ENCODE results near the gene TANGO2. TPM values are rescaled to one million over a fixed set of nuclear protein-coding genes. Genes with fewer than 3 reads are reported as not detected.
A peak's percentile ranks its signal among the peaks of the same experiment; 100 is the strongest.

Gene TANGO2
- polyA plus RNA-seq, 2 donors, result 9.5 to 9.8 TPM

DNA sequence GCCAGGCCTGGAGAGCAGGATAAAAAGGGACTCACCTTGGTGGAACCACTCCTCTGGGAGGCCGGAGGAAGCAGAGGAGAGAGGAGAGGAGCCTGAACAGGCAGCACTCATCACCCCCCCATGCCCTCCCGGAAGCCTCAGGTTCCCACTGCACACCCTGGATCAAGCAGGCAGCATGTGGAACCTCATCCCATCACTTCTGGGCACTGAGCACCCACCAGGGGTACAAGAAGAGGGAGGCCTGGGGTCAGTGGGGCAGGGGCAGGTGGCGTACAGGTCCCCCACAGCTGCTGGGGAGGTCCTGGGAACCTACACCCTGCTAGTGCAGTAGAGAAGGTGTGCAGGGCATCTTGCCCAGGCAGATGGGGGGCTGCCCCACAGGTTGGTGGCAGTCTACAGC is 44.2 kb upstream of the TANGO2 start:
- Histone ChIP-seq H3K4me1 (ENCODE audit: control insufficient read depth in 2 of 2, insufficient read depth in 2 of 2, low read length in 1 of 2) (peaks cover 6 to 8% of the 10 kb centered on the region in 2 donors), H3K36me3 (ENCODE audit: control insufficient read depth in 2 of 2, insufficient read depth in 2 of 2, low read length in 1 of 2) (peaks cover 0 to 7% of the 10 kb centered on the region in 2 donors), H3K9me3 (ENCODE audit: control insufficient read depth in 2 of 2, insufficient read depth in 1 of 2, low read depth in 1 of 2, low read length in 1 of 2) (no peaks in the 10 kb centered on the region), H3K27me3 (ENCODE audit: control insufficient read depth in 1 of 2, insufficient read depth in 2 of 2, low read length in 2 of 2) (no peaks in the 10 kb centered on the region), H3K27ac (ENCODE audit: low read depth in 2 of 2, low read length in 1 of 2) (no peak overlapping the region), H3K4me3 (ENCODE audit: low read depth in 1 of 2, low read length in 2 of 2) (no peak overlapping the region)
- WGBS, 2 donors, result 85 to 91% methylated on average over 2 to 3 of the region's 3 CpGs

- no peak overlapping the region for H3K4me3 ChIP-seq (ENCODE audit: low read depth in 1 of 2, low read length in 2 of 2)
- H3K36me3 ChIP-seq (ENCODE audit: control insufficient read depth in 2 of 2, insufficient read depth in 2 of 2, low read length in 1 of 2), result peaks cover 0 to 7% of the 10 kb centered on the region in 2 donors
- no peaks in the 10 kb centered on the region for H3K27me3 ChIP-seq (ENCODE audit: control insufficient read depth in 1 of 2, insufficient read depth in 2 of 2, low read length in 2 of 2)
- H3K4me1 ChIP-seq (ENCODE audit: control insufficient read depth in 2 of 2, insufficient read depth in 2 of 2, low read length in 1 of 2), result peaks cover 6 to 8% of the 10 kb centered on the region in 2 donors
- no peaks in the 10 kb centered on the region for H3K9me3 ChIP-seq (ENCODE audit: control insufficient read depth in 2 of 2, insufficient read depth in 1 of 2, low read depth in 1 of 2, low read length in 1 of 2)
- WGBS, 2 donors, result 74 to 84% methylated on average over 32 of the region's 32 CpGs
- H3K27ac ChIP-seq (ENCODE audit: low read depth in 2 of 2, low read length in 1 of 2), result no peak overlapping the region
Observed at GRCh38 chr22:19977296-19978243, 43.3 kb upstream of the TANGO2 start.

GRCh38 chr22:19978748-19979147 is 42.2 kb upstream of the TANGO2 start:
- 91 to 95% methylated on average over 17 of the region's 17 CpGs for WGBS, 2 donors
- Histone ChIP-seq H3K36me3 (ENCODE audit: control insufficient read depth in 2 of 2, insufficient read depth in 2 of 2, low read length in 1 of 2) (peaks cover 0 to 7% of the 10 kb centered on the region in 2 donors), H3K4me3 (ENCODE audit: low read depth in 1 of 2, low read length in 2 of 2) (no peak overlapping the region), H3K9me3 (ENCODE audit: control insufficient read depth in 2 of 2, insufficient read depth in 1 of 2, low read depth in 1 of 2, low read length in 1 of 2) (no peaks in the 10 kb centered on the region), H3K27ac (ENCODE audit: low read depth in 2 of 2, low read length in 1 of 2) (no peak overlapping the region), H3K4me1 (ENCODE audit: control insufficient read depth in 2 of 2, insufficient read depth in 2 of 2, low read length in 1 of 2) (peaks cover 15 to 17% of the 10 kb centered on the region in 2 donors), H3K27me3 (ENCODE audit: control insufficient read depth in 1 of 2, insufficient read depth in 2 of 2, low read length in 2 of 2) (no peaks in the 10 kb centered on the region)

- Histone ChIP-seq H3K27ac (ENCODE audit: low read depth in 2 of 2, low read length in 1 of 2) (no peak overlapping the region), H3K4me3 (ENCODE audit: low read depth in 1 of 2, low read length in 2 of 2) (no peak overlapping the region), H3K36me3 (ENCODE audit: control insufficient read depth in 2 of 2, insufficient read depth in 2 of 2, low read length in 1 of 2) (peaks cover 0 to 7% of the 10 kb centered on the region in 2 donors), H3K9me3 (ENCODE audit: control insufficient read depth in 2 of 2, insufficient read depth in 1 of 2, low read depth in 1 of 2, low read length in 1 of 2) (no peaks in the 10 kb centered on the region), H3K4me1 (ENCODE audit: control insufficient read depth in 2 of 2, insufficient read depth in 2 of 2, low read length in 1 of 2) (peaks cover 15 to 25% of the 10 kb centered on the region in 2 donors), H3K27me3 (ENCODE audit: control insufficient read depth in 1 of 2, insufficient read depth in 2 of 2, low read length in 2 of 2) (no peaks in the 10 kb centered on the region)
- WGBS, 2 donors, result 94 to 96% methylated on average over 46 to 52 of the region's 52 CpGs
Observed at GRCh38 chr22:19979712-19980493, 41.0 kb upstream of the TANGO2 start.

DNA sequence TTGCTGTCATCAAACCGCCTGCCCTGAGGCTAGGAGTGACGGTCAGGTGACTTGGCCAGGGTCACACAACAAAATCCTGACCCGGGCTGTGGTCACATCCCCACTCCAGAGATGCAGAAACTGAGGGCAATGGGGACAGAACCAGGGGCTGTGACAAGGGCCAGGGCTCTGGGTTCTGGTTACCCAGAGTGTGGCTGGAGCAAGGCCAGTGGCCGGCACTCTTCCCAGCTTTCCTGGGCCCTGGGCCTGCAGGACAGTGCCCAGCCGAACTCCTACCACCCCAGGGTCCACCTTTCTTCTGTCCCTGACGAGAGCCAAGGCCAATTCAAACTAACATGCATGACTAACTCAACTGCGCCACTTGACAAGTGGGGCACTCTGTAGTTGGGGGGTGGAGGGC is 40.1 kb upstream of the TANGO2 start:
- Histone ChIP-seq H3K9me3 (ENCODE audit: control insufficient read depth in 2 of 2, insufficient read depth in 1 of 2, low read depth in 1 of 2, low read length in 1 of 2) (no peaks in the 10 kb centered on the region), H3K27me3 (ENCODE audit: control insufficient read depth in 1 of 2, insufficient read depth in 2 of 2, low read length in 2 of 2) (no peaks in the 10 kb centered on the region), H3K4me1 (ENCODE audit: control insufficient read depth in 2 of 2, insufficient read depth in 2 of 2, low read length in 1 of 2) (peaks cover 15 to 30% of the 10 kb centered on the region in 2 donors), H3K4me3 (ENCODE audit: low read depth in 1 of 2, low read length in 2 of 2) (no peak overlapping the region), H3K36me3 (ENCODE audit: control insufficient read depth in 2 of 2, insufficient read depth in 2 of 2, low read length in 1 of 2) (peaks cover 0 to 7% of the 10 kb centered on the region in 2 donors), H3K27ac (ENCODE audit: low read depth in 2 of 2, low read length in 1 of 2) (no peak overlapping the region)
- WGBS, 2 donors, result 80 to 87% methylated on average over 7 of the region's 7 CpGs

GRCh38 chr22:19981171-19981960 is 39.5 kb upstream of the TANGO2 start:
- H3K27me3 ChIP-seq (ENCODE audit: control insufficient read depth in 1 of 2, insufficient read depth in 2 of 2, low read length in 2 of 2), result no peaks in the 10 kb centered on the region
- no peak overlapping the region for H3K4me3 ChIP-seq (ENCODE audit: low read depth in 1 of 2, low read length in 2 of 2)
- 90 to 92% methylated on average over 33 of the region's 33 CpGs for WGBS, 2 donors
- H3K27ac ChIP-seq (ENCODE audit: low read depth in 2 of 2, low read length in 1 of 2), result no peak overlapping the region
- H3K4me1 ChIP-seq (ENCODE audit: control insufficient read depth in 2 of 2, insufficient read depth in 2 of 2, low read length in 1 of 2), result peaks cover 15 to 36% of the 10 kb centered on the region in 2 donors
- H3K36me3 ChIP-seq (ENCODE audit: control insufficient read depth in 2 of 2, insufficient read depth in 2 of 2, low read length in 1 of 2), result peaks cover 0 to 7% of the 10 kb centered on the region in 2 donors
- H3K9me3 ChIP-seq (ENCODE audit: control insufficient read depth in 2 of 2, insufficient read depth in 1 of 2, low read depth in 1 of 2, low read length in 1 of 2), result no peaks in the 10 kb centered on the region

DNA sequence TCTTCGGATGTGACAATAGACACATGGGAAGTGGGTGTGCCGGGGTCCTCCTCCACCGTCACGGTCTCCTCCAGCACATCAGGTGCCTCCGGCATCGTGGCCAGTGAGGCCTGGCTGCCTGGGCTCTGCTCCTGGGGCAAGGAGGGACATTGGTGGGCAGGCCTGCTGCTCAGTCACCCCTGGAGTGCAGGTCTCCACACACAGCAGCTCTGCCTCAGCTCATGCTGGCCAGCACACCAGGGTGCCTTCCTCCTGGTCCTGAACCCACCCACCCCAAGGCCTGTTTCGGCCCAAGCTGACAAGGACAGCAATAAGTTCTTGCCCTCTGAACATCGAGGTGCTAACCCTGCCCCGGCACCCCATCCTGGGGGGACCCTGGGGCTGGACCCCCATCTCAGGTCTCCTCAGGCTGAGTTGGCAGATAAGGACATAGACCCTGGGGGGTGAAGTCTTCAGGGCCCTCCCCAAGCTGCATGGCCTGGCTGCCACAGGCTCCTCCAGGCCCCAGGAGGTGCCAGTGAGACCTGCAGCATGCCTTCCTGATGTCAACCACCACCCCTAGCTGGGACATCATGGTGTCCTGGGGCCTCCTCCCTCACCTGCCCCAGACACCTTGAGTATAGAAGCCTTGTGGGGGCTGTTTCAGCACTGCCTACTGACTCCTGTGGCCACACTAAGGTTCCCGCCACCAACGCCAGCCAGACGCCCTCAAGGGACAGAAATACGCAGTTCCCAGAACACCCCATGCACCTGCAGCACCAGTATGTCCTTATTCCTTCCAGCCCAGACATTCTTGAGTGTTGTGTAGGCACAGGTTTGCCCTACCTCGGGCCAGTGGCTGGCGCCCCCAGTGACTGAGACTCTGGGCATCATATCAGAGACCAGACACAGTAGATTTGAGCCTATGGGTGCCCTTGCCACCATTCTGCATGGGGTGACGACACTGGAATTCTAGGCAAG is 38.7 kb upstream of the TANGO2 start:
- peaks cover 20 to 38% of the 10 kb centered on the region in 2 donors for H3K4me1 ChIP-seq (ENCODE audit: control insufficient read depth in 2 of 2, insufficient read depth in 2 of 2, low read length in 1 of 2)
- H3K9me3 ChIP-seq (ENCODE audit: control insufficient read depth in 2 of 2, insufficient read depth in 1 of 2, low read depth in 1 of 2, low read length in 1 of 2), result no peaks in the 10 kb centered on the region
- no peaks in the 10 kb centered on the region for H3K27me3 ChIP-seq (ENCODE audit: control insufficient read depth in 1 of 2, insufficient read depth in 2 of 2, low read length in 2 of 2)
- 92 to 93% methylated on average over 16 of the region's 16 CpGs for WGBS, 2 donors
- no peak overlapping the region for H3K4me3 ChIP-seq (ENCODE audit: low read depth in 1 of 2, low read length in 2 of 2)
- H3K36me3 ChIP-seq (ENCODE audit: control insufficient read depth in 2 of 2, insufficient read depth in 2 of 2, low read length in 1 of 2), result peaks cover 0 to 7% of the 10 kb centered on the region in 2 donors
- no peak overlapping the region for H3K27ac ChIP-seq (ENCODE audit: low read depth in 2 of 2, low read length in 1 of 2)

- peaks cover 12 to 36% of the 10 kb centered on the region in 2 donors for H3K4me1 ChIP-seq (ENCODE audit: control insufficient read depth in 2 of 2, insufficient read depth in 2 of 2, low read length in 1 of 2)
Observed at GRCh38 chr22:19982991-19983578, 37.8 kb upstream of the TANGO2 start.

More at GRCh38 chr22:19982991-19983578, 37.8 kb upstream of the TANGO2 start:
- peak overlapping the region in 1 of 2 donors; percentile 13 for H3K27ac ChIP-seq (ENCODE audit: low read depth in 2 of 2, low read length in 1 of 2)
- no peak overlapping the region for H3K4me3 ChIP-seq (ENCODE audit: low read depth in 1 of 2, low read length in 2 of 2)
- H3K27me3 ChIP-seq (ENCODE audit: control insufficient read depth in 1 of 2, insufficient read depth in 2 of 2, low read length in 2 of 2), result no peaks in the 10 kb centered on the region
- H3K36me3 ChIP-seq (ENCODE audit: control insufficient read depth in 2 of 2, insufficient read depth in 2 of 2, low read length in 1 of 2), result peaks cover 0 to 7% of the 10 kb centered on the region in 2 donors
- 56 to 73% methylated on average over 8 of the region's 8 CpGs for WGBS, 2 donors
- no peaks in the 10 kb centered on the region for H3K9me3 ChIP-seq (ENCODE audit: control insufficient read depth in 2 of 2, insufficient read depth in 1 of 2, low read depth in 1 of 2, low read length in 1 of 2)

Data from esophagus (tissue), 2 donors.